ENCODE results near the gene CNDP1.

CNDP1 gene

DNA sequence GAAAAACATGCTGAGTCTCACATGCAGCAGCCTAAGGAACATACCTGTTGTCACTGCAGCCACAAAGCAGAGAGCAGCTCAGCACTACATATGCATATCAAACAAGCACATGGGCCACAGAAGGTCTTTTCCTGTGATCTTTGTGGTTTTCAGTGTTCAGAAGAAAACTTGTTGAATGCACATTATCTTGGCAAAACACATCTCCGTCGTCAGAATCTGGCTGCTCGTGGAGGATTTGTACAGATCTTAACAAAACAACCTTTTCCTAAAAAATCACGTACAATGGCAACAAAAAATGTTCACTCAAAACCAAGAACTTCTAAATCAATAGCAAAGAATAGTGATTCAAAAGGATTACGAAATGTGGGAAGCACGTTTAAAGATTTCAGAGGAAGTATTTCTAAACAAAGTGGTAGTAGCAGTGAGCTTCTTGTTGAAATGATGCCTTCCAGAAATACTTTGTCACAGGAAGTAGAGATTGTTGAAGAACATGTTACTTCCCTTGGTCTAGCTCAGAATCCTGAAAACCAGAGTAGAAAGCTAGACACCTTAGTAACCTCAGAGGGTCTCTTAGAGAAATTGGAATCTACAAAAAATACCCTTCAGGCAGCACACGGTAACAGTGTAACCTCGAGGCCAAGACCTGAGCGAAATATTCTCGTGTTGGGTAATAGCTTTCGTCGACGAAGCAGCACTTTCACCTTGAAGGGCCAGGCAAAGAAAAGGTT lies 97.5 kb downstream of the CNDP1 start:
- FAIRE-seq: no peak

DNA sequence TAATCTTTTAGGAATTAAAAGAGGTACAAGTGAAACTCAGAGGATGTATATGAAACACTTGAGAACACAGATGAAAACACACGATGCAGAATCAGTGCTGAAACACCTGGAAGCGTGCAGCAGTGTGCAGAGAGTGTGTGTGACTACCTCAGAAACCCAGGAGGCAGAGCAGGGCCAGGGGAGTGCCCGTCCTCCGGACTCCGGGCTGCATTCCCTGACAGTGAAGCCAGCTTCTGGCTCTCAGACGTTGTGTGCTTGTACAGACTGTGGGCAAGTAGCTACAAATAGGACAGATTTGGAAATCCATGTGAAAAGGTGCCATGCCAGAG lies 98.0 kb downstream of the CNDP1 start:
- no peak for FAIRE-seq

- no peak for FAIRE-seq
Measured at GRCh38 chr18:74632856-74633255, 98.6 kb downstream of the CNDP1 start.

DNA sequence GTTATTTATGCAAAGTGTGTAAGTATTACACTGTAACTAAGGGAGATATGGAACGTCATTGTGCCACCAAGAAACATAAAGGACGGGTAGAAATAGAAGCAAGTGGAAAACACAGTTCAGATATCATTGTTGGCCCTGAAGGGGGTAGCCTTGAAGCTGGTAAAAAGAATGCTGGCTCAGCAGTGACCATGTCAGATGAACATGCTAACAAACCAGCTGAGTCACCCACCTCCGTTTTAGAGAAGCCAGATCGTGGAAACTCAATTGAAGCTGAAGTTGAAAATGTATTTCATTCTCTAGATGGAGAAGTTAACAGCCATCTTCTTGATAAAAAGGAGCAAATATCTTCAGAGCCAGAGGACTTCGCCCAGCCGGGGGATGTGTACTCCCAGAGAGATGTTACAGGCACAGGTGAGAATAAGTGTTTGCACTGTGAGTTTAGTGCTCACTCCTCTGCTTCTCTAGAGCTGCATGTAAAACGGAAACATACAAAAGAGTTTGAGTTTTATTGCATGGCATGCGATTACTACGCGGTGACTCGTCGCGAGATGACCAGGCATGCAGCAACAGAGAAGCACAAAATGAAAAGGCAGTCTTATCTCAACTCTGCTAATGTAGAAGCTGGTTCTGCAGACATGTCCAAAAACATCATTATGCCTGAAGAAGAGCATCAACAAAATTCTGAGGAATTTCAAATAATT lies 99.5 kb downstream of the CNDP1 start:
- no peak for FAIRE-seq

GRCh38 chr18:74635224-74635975 lies 101.1 kb downstream of the CNDP1 start:
- FAIRE-seq: no peak
